ENCODE data around the gene NF1.
"Not testable (repeated sequence)": the region's sequence is repeated elsewhere in the genome, so short reads cannot be mapped to it uniquely, and the experiment has no call there.

Gene NF1

DNA sequence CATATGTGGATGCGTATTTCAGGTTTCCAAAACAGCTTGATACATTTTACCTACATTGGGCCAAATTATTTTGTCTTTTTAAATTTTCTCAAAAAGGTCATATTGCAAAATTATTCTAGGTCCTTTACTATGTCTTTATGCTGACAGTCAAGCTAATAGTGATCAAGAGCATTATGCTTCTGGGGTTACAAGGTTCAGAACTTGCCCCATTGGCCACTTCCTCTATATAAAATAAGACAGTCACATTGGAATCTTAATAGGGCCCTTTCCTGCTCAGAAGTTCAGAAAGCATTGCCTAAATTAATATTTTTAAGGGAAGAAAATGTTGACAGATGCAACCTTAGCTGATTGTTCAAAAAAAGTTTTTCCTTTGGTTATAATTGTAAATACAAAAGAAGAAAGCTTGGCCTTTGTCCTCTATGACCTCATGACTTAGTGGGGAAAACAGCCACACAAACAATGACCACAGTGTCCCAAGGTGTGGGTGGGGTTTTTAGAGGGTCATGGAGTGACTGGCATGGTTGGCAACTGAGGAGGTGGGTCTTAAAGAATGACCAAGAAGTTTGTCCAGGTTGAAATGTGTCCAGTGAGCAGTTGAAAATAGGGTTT lies 284.9 kb downstream of the NF1 start:
- no CpG with 5 or more reads among the region's 1 CpG for WGBS (ENCODE audit: insufficient coverage, insufficient read length)

GRCh38 chr17:31381165-31381668 lies 286.4 kb downstream of the NF1 start:
- no peaks in the 10 kb centered on the region for H3K36me3 ChIP-seq (ENCODE audit: control insufficient read depth, insufficient read depth, low read length)
- no peaks in the 10 kb centered on the region for H3K9me3 ChIP-seq (ENCODE audit: control insufficient read depth, insufficient read depth, low read length)
- DNase-seq (ENCODE audit: low read depth, low spot score) = no peak
- H3K27me3 ChIP-seq (ENCODE audit: control insufficient read depth, insufficient read depth, low read length) = no peaks in the 10 kb centered on the region
- H3K27ac ChIP-seq (ENCODE audit: low read length) = no peak overlapping the region
- H3K4me3 ChIP-seq (ENCODE audit: low read length) = no peak overlapping the region
- H3K4me1 ChIP-seq (ENCODE audit: control insufficient read depth, insufficient read depth, low read length) = peaks cover 4% of the 10 kb centered on the region; the same call in 1 of the 2 replicates

More for the DNA sequence above, 284.9 kb downstream of the NF1 start:
- no peak for DNase-seq (ENCODE audit: low read depth, low spot score)
- Histone ChIP-seq H3K27me3 (ENCODE audit: control insufficient read depth, insufficient read depth, low read length) (no peaks in the 10 kb centered on the region), H3K36me3 (ENCODE audit: control insufficient read depth, insufficient read depth, low read length) (no peaks in the 10 kb centered on the region), H3K4me3 (ENCODE audit: low read length) (no peak overlapping the region), H3K9me3 (ENCODE audit: control insufficient read depth, insufficient read depth, low read length) (no peaks in the 10 kb centered on the region), H3K4me1 (ENCODE audit: control insufficient read depth, insufficient read depth, low read length) (peaks cover 4% of the 10 kb centered on the region; the same call in 1 of the 2 replicates), H3K27ac (ENCODE audit: low read length) (no peak overlapping the region)

GRCh38 chr17:31382668-31383275 lies 288.0 kb downstream of the NF1 start:
- no CpG with 5 or more reads among the region's 11 CpGs for WGBS (ENCODE audit: insufficient coverage, insufficient read length)
- not testable (repeated sequence) for H3K27me3 ChIP-seq (ENCODE audit: control insufficient read depth, insufficient read depth, low read length); H3K4me3 ChIP-seq (ENCODE audit: low read length); H3K9me3 ChIP-seq (ENCODE audit: control insufficient read depth, insufficient read depth, low read length); H3K36me3 ChIP-seq (ENCODE audit: control insufficient read depth, insufficient read depth, low read length); H3K4me1 ChIP-seq (ENCODE audit: control insufficient read depth, insufficient read depth, low read length); DNase-seq (ENCODE audit: low read depth, low spot score); H3K27ac ChIP-seq (ENCODE audit: low read length)

GRCh38 chr17:31383488-31383887 lies 288.7 kb downstream of the NF1 start:
- H3K9me3 ChIP-seq (ENCODE audit: control insufficient read depth, insufficient read depth, low read length); H3K27ac ChIP-seq (ENCODE audit: low read length); H3K4me1 ChIP-seq (ENCODE audit: control insufficient read depth, insufficient read depth, low read length); DNase-seq (ENCODE audit: low read depth, low spot score); H3K36me3 ChIP-seq (ENCODE audit: control insufficient read depth, insufficient read depth, low read length); H3K27me3 ChIP-seq (ENCODE audit: control insufficient read depth, insufficient read depth, low read length); H3K4me3 ChIP-seq (ENCODE audit: low read length): not testable (repeated sequence)
- WGBS (ENCODE audit: insufficient coverage, insufficient read length) = no CpG with 5 or more reads among the region's 6 CpGs

- Histone ChIP-seq H3K27ac (ENCODE audit: low read length) (no peak overlapping the region), H3K27me3 (ENCODE audit: control insufficient read depth, insufficient read depth, low read length) (no peaks in the 10 kb centered on the region), H3K4me1 (ENCODE audit: control insufficient read depth, insufficient read depth, low read length) (no peaks in the 10 kb centered on the region), H3K4me3 (ENCODE audit: low read length) (no peak overlapping the region), H3K36me3 (ENCODE audit: control insufficient read depth, insufficient read depth, low read length) (no peaks in the 10 kb centered on the region), H3K9me3 (ENCODE audit: control insufficient read depth, insufficient read depth, low read length) (no peaks in the 10 kb centered on the region)
- no peak for DNase-seq (ENCODE audit: low read depth, low spot score)
- WGBS (ENCODE audit: insufficient coverage, insufficient read length) = no CpG with 5 or more reads among the region's 7 CpGs
Observed at GRCh38 chr17:31385428-31386285, 290.9 kb downstream of the NF1 start.

GRCh38 chr17:31386542-31387075 lies 291.8 kb downstream of the NF1 start:
- no CpG with 5 or more reads among the region's 3 CpGs for WGBS (ENCODE audit: insufficient coverage, insufficient read length)
- Histone ChIP-seq H3K4me1 (ENCODE audit: control insufficient read depth, insufficient read depth, low read length) (no peaks in the 10 kb centered on the region), H3K9me3 (ENCODE audit: control insufficient read depth, insufficient read depth, low read length) (no peaks in the 10 kb centered on the region), H3K27ac (ENCODE audit: low read length) (no peak overlapping the region), H3K4me3 (ENCODE audit: low read length) (no peak overlapping the region), H3K27me3 (ENCODE audit: control insufficient read depth, insufficient read depth, low read length) (no peaks in the 10 kb centered on the region; the same call in 1 of the 2 replicates), H3K36me3 (ENCODE audit: control insufficient read depth, insufficient read depth, low read length) (no peaks in the 10 kb centered on the region)
- no peak for DNase-seq (ENCODE audit: low read depth, low spot score)

DNA sequence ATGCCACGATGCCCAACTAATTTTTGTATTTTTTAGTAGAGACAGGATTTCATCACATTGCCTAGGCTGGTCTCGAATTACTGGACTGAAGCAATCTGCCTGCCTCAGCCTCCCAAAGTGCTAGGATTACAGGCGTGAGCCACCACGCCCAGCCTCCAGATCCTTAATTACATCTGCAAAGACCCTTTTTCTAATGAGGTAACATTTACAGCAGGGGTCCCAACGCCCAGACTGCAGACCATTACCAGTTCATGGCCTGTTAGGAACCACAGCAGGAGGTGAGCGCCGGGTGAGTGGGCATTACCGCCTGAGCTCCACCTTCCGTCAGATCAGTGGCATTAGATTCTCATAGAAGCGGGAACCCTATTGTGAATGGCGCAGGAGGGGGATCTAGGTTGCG lies 292.7 kb downstream of the NF1 start:
- Histone ChIP-seq H3K27me3 (ENCODE audit: control insufficient read depth, insufficient read depth, low read length) (no peaks in the 10 kb centered on the region; the same call in 1 of the 2 replicates), H3K4me3 (ENCODE audit: low read length) (no peak overlapping the region), H3K36me3 (ENCODE audit: control insufficient read depth, insufficient read depth, low read length) (no peaks in the 10 kb centered on the region), H3K27ac (ENCODE audit: low read length) (no peak overlapping the region), H3K4me1 (ENCODE audit: control insufficient read depth, insufficient read depth, low read length) (no peaks in the 10 kb centered on the region), H3K9me3 (ENCODE audit: control insufficient read depth, insufficient read depth, low read length) (no peaks in the 10 kb centered on the region)
- no CpG with 5 or more reads among the region's 12 CpGs for WGBS (ENCODE audit: insufficient coverage, insufficient read length)
- DNase-seq (ENCODE audit: low read depth, low spot score) = no peak

DNA sequence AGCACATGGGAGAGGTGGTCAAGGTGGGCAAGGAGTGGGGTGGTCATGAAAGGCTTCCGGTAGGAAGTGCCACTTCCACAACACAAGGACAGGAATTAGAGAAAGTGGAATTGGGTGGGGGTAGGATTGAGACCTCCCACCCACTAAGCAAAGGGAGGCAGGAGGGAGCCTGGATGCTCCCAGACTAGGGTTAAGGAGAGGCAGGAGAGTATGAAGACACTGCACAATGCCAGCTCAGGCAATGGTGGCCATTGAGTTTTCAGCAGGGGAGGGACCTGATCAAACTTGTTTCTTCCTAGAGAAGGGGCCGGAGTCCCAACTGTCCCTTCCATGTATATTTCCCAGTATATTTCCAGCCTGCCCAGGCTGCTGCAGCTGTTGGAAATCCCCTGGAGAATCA lies 293.6 kb downstream of the NF1 start:
- H3K4me1 ChIP-seq (ENCODE audit: control insufficient read depth, insufficient read depth, low read length) = no peaks in the 10 kb centered on the region
- H3K27ac ChIP-seq (ENCODE audit: low read length) = no peak overlapping the region
- no peaks in the 10 kb centered on the region; the same call in 1 of the 2 replicates for H3K27me3 ChIP-seq (ENCODE audit: control insufficient read depth, insufficient read depth, low read length)
- no peak overlapping the region for H3K4me3 ChIP-seq (ENCODE audit: low read length)
- no peaks in the 10 kb centered on the region for H3K36me3 ChIP-seq (ENCODE audit: control insufficient read depth, insufficient read depth, low read length)
- WGBS (ENCODE audit: insufficient coverage, insufficient read length) = no CpG with 5 or more reads among the region's 2 CpGs
- DNase-seq (ENCODE audit: low read depth, low spot score) = no peak
- H3K9me3 ChIP-seq (ENCODE audit: control insufficient read depth, insufficient read depth, low read length) = no peaks in the 10 kb centered on the region

- DNase-seq (ENCODE audit: low read depth, low spot score) = no peak
- Histone ChIP-seq H3K9me3 (ENCODE audit: control insufficient read depth, insufficient read depth, low read length) (no peaks in the 10 kb centered on the region), H3K4me1 (ENCODE audit: control insufficient read depth, insufficient read depth, low read length) (no peaks in the 10 kb centered on the region), H3K36me3 (ENCODE audit: control insufficient read depth, insufficient read depth, low read length) (no peaks in the 10 kb centered on the region), H3K27me3 (ENCODE audit: control insufficient read depth, insufficient read depth, low read length) (no peaks in the 10 kb centered on the region; the same call in 1 of the 2 replicates), H3K4me3 (ENCODE audit: low read length) (no peak overlapping the region), H3K27ac (ENCODE audit: low read length) (no peak overlapping the region)
- no CpG with 5 or more reads among the region's 18 CpGs for WGBS (ENCODE audit: insufficient coverage, insufficient read length)
Observed at GRCh38 chr17:31388770-31389656, 294.2 kb downstream of the NF1 start.

All from iPS DF 6.9 (cell line).